Activated CD4-positive, alpha-beta T cell treated with anti-CD3 and anti-CD28 coated beads for 4 hours (primary cell): ENCODE measurements around the gene MFAP3.
A peak's percentile ranks its signal among the peaks of the same experiment; 100 is the strongest.
"Not testable (repeated sequence)": the region's sequence is repeated elsewhere in the genome, so short reads cannot be mapped to it uniquely, and the experiment has no call there.

ENCODE experiments used
- DNase-seq, 2 donors: peaks; one replicate each; pipeline ENCODE4 v3.0.0-alpha.2; 2020

Gene MFAP3

DNA sequence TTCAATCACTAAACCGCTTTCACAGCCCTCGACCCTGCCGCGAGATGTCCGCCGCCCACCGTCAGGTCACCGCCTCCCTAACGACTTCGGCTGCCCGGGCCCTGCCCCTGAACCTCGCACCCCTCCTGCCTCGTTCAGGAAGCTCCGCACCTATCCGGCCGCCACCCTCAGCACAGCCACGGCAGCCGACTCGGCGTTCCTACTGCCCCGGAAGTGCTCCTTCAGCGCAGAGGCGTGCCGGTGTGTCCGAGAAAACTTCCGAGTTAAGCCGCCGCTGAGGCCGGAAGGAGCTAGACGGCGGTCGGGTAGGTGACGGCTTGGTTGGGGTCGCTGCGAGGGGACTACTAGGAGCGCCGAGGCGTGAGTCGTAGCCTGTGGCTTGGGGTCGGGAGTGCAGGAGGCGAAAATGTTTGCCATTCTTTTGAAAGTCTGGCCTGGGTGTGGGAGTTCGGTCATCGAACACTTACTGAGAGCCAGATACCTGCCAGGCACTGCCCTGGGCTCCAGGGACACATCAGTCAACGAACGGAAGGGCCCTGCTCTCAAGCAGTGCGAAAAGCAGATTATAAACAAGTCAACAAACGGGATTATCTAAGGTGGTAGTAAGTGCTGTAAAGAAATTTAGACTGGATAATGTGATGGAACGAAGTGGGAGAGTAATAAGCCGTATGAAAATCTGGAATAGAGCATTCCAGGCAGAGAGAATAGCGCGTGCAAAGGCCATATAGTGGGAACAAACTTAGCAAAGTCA, at the start of gene MFAP3, which contains the start of gene FAM114A2:
MFAP3 (plus strand) TSS at position 261 of the 751 bp plus-strand sequence. CDS start 10,756 bp downstream, outside the sequence.
FAM114A2 (minus strand) TSS at position 204 of the 751 bp plus-strand sequence. CDS start 3,957 bp downstream, outside the sequence.
- peak; percentile 80 to 84 for DNase-seq

DNA sequence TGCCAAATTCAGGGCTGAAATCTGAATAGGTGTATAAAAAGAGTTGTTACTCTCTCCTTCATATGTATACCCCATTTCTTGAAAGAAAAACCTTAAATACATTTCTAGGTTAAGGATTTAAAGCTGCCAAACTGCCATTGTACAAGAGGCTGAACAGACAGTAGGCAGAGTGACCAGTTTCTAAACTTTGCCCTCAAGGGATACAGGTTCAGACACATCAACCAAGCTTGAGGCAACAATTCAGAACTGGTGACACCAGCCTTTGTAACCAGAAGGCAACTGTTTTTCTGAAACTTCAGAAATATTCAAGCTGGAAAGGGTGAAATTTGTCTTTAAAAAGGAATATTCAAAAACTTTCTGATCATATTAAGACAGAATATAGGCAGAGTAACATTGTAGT, 47.6 kb upstream of the MFAP3 start:
- no peak for DNase-seq

DNA sequence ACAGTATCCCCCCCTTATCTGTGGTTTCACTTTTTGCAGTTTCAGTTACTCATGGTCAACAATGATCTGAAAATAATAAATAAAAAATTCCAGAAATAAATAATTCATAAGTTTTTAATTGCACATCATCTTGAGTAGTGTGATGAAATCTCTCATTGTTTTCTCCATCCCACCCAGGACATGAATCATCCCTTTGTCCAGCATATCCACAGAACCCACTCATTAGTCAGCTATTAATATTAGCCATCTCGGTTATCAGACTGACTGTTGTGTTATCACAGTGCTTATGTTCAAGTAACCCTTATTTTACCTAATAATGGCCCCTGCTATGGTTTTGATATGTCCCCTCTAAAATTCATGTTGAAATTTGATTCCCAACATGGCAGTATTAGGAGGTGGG, 40.8 kb upstream of the MFAP3 start:
- DNase-seq, result no peak

DNA sequence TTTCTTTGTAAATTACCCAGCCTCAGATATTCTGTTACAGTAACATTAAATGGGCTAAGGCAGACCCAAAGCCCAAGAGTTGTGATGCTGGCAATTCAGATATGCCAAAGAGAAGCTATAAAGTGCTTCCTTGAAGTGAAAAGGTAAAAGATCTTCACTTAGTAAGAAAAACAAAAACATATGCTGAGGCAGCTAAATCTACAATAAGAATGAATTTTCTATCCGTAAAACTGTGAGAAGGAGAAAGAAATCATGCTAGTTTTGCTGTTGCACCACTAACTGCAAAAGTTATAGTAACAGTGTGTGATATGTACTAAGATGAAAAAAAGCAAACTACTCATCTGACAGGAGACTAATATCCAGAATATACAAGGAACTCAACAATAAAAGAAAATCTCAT, 40.0 kb upstream of the MFAP3 start:
- no peak for DNase-seq

DNA sequence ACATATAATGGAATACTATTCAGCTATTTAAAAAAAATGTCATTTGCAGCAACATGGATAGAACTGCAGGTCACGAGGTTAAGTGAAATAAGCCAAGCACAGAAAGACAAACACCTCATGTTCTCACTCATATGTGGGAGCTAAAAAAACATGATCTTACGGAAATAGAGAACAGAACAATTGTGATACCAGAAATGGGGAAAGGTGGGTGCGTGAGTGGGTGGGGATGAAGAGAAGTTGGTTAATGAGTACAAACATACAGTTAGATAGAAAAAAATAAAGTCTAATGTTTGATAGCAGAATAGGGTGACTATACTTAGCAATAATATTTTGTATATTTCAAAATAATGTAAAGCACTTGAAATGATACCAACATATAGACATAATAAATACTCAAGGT, 38.8 kb upstream of the MFAP3 start:
- no peak for DNase-seq

DNA sequence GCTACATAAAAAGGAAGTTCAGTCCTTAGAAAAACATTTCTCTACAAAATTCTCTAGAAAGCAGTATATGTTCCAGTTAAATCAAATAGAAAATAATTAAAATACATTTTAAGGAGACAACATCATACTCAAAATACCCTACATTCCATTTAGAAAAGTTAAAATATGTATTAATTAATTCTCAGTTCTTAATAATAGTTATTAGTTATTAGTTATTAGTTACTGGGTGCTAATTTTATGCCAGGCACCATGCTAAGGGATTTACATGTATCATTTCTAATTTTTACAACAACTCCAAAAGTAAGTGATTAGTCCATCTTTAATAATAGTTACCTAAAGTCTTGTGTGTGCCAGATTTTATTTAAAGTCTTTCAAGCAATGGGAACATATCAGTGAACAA, 38.1 kb upstream of the MFAP3 start:
- no peak for DNase-seq

DNA sequence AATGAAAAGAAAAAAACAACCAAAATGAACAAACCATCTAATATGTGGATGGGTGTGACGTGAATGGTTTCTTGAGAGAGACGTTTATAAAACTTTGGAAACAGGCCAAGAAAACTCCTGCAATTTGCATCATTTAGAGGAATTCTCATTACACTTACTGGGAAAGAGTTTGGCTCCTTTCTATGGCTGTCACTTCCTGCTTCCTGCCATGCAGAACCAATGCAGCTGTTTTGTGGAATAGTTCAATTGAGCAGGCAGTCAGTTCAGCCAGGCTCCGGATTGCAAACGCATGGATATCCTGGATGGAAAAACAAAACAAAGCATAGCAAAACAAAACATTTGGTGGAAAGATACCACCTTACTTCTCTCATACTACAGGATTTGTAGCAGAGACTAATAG, 36.7 kb upstream of the MFAP3 start:
- DNase-seq, result no peak

DNA sequence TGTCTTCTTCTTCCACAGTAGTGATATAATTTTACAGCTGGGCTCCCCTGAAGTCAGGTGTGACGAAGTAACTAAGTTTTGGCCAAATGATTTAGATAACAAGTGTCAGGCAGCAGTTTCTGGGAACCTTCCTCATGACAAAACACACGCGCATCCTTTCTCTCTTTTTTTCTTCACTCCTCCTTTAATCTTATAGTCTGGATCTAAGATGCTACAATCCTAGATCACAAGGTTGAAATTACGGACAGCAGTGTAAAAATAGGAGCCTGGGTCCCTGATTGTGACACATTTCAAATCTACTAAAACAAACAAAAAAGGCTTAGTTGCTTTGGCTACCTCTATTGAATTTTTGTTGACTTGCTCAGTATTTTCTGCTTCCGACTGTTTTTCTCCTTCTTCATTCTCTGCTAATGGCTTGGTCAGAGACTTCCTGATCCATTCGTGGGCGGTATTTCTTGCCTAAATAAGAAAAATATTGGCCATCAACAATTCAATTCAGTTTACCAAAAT, 36.2 kb upstream of the MFAP3 start:
- DNase-seq, result no peak

DNA sequence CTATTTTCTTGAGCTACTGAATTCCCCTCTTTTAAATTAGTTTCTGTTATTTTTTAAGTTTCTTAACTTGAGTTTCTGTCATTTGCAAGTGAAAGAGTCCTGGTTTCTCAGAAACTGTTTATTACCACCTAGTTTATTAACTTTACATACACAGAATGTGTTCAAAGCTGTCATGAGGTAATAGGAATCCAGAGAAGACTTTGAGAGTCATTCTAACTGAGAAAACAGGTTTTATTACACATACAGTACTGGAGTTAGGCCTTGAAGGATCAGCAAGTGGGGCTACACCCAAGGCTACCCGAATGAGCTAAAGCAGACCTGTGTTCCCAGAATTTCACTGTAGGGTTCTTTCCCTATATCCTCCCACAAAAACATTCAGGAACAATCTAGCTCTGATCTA, 33.1 kb upstream of the MFAP3 start:
- DNase-seq, result no peak

DNA sequence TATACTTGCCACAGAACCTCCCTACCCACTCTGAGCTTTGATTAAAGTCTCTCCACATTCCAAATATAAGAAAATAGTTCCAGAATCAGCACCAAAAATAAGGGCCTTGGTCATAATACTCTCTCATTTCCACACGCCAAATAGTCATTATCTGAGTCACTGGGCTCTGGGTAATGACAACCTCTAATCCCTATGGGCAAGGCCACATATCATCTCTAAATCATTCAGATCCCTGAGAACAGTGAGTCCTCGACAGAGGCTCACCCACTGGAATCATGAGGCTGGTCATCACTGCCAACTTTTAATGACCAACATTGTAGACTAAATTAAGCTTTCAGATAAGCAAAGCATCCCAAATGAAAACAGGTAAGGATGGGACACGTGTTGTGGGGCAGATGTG, 28.1 kb upstream of the MFAP3 start:
- no peak for DNase-seq

DNA sequence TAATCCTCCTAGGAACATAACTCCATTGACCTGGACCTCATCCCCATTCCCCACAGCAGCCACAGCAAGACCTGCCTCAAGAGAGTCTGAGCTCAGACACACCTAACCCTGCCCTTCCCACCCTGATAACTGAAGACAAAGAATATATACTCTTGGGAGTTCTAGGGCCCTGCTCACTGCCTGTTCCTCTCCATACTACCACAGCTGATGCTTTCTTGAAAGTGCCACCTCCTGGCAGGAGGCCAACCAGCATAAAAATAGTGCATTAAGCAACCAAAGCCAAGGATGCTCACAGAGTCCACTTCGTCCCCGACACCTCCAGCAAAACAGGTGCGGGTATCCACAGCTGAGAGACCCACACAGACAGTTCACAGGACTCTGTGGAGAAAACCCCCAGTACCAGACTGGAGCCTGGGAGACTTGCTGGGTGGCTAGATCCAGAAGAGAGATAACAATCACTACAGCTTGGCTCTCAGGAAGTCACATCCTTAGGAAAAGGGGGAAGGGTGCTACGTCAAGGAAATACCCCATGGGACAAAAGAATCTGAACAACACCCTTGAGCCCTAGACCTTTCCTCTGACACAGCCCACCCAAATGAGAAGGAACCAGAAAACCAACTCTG, 23.6 kb upstream of the MFAP3 start:
- no peak for DNase-seq

DNA sequence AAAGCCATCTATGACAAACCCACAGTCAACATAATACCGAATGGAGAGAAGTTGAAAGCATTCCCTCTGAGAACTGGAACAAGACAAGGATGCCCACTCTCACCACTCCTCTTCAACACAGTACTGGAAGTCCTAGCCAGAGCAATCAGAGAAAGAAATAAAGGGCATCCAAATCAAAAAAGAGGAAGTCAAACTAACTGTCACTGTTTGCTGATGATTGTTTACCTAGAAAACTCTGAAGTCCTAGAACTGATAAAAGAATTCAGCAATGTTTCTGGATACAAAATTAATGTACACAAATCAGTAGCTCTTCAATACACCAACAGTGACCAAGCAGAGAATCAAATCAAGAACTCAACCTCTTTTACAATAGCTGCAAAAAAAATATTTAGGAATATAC, 19.8 kb upstream of the MFAP3 start:
- DNase-seq, result not testable (repeated sequence)

DNA sequence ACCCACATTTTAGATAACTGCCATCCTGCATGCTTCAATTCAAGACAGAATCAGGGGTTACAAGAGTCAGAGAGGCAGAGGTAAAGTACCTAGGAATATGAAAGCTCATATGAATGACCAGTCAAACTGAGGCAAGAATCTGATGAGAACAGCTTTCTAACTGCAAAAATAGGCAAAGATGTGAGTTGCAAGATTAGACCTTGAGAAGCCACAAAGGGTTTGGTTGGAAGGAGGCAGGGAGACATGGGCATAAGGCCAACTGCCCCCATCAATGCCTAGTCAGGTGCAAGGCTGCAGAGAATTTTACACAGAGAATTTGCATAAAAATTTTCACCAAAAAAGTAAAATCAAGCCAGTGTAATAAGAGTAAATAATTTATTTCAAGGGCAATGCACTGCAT, 12.8 kb upstream of the MFAP3 start:
- DNase-seq, result no peak

DNA sequence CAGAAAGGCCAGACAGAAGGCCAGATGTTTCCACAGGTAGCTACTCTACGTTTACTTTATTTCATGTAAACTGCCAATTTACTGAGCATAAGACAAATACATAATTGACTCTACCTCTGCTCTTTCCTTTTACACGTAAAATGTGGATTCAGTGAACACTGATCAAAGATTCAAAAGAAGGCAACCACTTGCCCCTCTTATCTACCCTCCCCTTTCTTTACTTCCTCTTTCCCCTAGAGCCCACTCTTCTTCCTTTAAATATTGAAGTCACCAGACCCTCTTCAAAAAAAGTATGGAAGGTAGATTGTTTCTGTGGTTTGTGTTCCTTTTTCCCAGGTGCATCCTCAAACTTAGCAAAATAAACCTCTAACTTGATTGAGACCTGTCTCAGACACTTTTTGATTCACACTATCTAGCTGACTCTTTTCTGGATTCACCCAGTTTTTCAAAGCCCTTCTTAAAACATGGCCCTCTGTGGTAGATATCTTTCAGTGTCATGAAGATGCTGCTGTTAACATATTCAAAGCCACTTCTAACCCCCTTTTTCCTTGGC, 6.8 kb upstream of the MFAP3 start:
- DNase-seq, result no peak

DNA sequence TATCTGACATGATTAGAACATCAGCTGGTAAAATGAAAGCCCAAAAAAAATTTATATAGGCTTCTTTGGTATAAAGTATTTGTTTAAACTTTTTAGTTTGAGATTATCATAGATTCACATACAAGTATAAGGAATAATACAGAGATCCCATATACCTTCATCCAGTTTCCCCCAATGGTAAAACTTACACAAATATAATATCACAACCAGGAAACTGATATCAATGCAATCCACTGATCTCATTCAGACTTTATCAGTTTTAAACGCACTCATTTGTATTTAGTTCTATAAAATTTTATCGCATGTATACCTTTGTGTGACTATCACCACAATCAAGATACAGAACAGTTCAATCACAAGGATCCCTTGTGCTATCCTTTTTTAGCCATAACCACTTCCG, 3.8 kb upstream of the MFAP3 start:
- no peak for DNase-seq

DNA sequence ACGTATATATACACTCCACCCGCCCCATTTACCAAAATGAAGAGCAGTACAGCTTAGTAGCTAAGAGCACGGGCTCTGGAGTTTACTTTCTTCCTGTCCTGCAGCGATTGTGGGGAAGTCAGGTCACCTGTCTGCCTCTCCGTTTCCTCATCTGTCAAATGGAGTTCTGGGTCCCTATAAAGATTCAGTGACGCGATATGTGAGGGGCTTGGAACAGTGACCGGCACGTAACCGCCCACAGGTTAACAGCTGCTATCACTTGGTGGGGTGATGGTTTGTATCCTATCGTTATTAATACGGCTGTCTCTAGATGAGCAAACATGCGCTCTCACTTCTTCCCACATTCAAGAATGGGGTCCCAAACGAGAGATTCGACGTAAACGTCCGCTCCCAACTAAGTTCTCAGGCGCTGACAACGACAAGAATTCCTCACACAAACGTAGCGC, 483 bp upstream of the MFAP3 start:
- peak in 1 of 2 donors; percentile 26 for DNase-seq

DNA sequence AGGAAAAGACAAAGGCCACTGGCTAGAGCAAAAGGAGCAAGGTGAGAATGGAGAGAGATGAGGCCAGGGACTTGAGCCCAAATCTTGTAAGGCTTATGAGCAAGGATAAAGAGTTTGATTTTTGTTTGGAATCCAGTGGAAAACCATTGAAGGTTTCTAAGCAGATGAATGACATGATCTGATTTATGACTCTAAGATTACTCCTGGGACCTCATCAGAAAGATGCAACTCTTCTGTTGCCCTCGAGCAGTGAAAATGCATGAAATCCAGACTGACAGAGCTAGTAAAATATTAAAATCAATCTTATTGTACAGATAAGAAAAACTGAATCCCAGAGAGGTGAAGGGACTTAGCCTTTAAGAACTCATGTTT, 677 bp downstream of the MFAP3 start:
- no peak for DNase-seq

DNA sequence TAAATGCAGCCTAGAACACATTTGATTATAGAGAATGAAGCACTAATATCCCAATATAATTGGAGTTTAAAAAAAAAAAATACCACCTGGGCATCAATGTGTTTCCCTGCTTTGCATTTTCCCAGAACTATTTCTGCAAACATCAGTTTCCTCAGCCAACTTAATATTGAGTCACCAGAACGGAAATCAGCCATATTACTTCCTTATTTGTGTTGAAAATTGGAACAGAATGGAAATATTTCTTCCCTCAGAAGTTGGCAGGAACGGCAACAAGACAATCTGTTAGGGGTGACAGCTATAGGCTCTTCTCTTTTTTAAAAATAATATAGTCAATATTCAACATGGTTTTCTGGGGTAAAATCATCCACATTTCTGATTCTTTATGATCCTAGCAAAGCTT, 4.0 kb downstream of the MFAP3 start:
- no peak for DNase-seq

DNA sequence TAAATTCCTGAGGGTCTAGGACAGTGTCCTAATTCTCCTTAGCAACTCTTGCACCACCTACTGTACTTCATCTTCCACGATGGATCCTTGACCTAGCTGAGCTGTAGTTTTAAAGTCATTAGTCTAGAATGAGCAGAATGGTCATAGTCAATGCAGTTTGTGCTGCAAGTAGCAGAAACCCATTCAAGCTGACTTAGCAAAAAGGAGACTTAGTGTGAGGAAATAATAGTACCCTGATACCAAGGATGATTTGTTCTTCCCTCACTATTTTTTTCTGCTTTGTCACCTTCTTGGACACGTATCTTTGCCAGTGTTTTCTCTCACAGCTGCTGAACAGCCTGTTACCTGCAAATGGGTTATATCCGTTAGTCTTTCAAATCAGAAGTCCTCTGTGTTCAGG, 5.3 kb downstream of the MFAP3 start:
- no peak for DNase-seq

DNA sequence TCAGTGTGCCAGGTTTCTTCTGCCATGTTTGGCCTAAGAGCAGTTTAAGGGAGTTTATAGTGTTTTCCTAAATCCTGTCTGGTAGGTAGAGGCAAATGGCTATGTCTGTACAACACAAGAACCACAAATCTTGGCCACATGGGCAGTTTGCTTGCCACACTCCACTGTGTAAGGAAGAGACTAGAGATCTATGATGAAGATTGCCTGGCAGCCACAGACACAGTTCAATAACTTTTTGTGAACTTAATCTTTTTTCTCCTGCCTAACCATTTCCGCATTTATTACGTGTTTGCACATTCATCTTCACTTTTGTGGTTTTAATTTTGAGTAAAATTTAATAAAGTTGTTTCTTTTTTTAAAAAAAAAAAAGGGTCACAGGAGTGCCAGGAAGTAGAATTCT, 5.8 kb downstream of the MFAP3 start:
- no peak for DNase-seq

DNA sequence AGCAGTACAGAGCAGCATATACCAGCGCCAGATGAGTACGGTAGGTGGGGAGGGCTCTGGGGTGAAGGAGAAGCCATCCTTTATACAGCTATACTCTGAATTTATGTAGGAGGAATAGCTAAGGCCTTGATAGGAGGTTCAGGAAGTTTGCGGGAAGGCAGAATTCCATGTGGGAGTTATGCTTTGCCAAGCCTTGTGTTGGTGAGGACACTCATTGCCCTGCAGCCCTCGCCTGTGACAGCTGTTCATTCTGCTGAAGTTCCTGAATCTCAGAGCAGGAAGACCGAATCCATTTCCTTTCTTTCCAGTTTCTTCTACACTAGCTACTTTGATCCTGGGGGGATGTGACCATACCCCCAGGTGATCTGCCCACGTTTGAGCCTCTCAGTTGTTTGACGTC, 7.7 kb downstream of the MFAP3 start:
- no peak for DNase-seq

DNA sequence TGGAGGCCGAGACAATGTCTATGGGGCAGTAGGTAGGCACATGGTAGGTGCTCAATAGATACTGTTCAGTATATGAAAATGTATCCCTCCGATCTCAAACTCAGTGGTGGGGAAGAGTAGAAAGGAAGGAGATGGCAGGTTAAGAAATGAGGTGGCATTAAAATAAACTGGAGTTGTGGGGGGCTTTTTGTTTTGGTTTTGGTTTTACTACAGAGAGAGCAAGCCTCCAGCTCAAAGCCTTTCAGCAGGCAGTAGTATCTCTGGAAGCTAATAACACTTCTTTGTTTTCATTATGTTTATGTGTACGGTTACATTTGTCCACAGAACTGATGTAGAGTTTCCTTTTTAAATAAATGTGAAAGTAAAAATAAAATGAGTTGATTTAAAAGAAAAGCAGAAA, 8.6 kb downstream of the MFAP3 start:
- no peak for DNase-seq

DNA sequence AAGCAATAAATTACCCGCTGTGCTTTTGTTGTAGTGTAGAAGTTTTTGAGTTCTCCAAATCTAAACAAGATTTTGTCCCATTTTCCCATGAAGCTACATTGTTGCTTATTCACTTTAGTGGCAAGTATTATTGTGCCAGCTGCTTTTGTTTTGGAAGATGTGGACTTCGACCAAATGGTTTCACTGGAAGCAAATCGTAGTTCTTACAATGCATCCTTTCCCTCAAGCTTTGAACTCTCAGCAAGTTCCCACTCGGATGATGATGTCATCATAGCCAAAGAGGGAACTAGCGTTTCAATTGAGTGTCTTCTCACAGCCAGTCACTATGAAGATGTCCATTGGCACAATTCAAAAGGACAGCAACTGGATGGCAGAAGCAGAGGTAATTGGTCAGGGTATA, 10.9 kb downstream of the MFAP3 start:
- no peak for DNase-seq

DNA sequence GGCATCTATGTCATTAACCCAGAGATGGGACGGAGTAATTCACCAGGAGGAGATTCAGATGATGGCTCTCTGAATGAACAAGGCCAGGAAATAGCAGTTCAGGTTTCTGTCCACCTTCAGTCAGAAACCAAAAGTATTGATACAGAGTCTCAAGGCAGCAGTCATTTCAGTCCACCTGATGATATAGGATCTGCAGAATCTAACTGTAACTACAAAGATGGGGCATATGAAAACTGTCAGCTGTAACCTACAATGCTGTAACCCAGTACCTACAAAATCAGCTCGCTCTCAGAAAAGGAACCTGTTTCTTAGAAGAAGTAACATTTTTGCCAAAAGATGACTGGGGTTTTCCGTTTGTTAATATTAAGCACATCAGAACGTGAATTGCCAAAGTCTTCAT, 14.7 kb downstream of the MFAP3 start:
- DNase-seq, result no peak
